ENCODE data around the gene ZNF300. TPM values are rescaled to one million over a fixed set of nuclear protein-coding genes. Genes with fewer than 3 reads are reported as not detected.
"Not testable (repeated sequence)": the region's sequence is repeated elsewhere in the genome, so short reads cannot be mapped to it uniquely, and the experiment has no call there.

ZNF300 gene
- total RNA-seq, 4 donors from 2014 or later: 6.3 to 10.5 (median 7.8) TPM

DNA sequence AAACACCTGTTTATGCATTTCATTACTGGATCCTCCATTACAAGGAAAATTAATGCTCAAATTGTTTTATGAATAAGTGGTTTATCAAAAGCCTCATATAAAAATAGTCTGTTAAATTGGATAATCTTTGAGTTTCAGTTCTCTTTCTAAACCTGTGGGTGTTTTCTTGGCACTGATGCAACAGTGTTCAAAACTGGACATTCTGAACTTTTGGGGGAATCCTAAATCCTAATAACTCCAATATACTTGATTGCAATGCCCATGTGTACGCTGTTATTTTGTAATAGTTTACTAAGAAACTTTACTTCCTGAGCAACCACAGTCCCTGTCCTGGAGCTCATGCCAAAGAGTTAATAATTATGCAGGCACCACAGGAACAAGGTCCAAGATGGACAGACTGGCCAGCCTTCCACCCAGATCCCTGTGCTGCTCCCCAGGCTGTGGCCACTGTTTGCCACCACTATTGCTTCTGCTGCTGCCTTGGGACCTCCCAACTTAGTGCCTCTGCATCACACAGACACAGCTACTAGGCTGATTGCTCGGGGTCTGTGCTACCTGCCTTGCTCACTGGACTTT lies 44.4 kb downstream of the ZNF300 start:
- DNase-seq (ENCODE audit: low spot score in 2 of 2): no peak
- WGBS, 2 donors: 78 to 82% methylated on average over 2 of the region's 2 CpGs
- no peaks in the 10 kb centered on the region for H3K27me3 ChIP-seq
- peaks cover 0 to 35% (median 4%) of the 10 kb centered on the region in 4 donors for H3K9me3 ChIP-seq
- TF ChIP-seq EP300 (IDR thresholded peaks at IDR 0.05): no peak
- TF ChIP-seq, protein P1, sequence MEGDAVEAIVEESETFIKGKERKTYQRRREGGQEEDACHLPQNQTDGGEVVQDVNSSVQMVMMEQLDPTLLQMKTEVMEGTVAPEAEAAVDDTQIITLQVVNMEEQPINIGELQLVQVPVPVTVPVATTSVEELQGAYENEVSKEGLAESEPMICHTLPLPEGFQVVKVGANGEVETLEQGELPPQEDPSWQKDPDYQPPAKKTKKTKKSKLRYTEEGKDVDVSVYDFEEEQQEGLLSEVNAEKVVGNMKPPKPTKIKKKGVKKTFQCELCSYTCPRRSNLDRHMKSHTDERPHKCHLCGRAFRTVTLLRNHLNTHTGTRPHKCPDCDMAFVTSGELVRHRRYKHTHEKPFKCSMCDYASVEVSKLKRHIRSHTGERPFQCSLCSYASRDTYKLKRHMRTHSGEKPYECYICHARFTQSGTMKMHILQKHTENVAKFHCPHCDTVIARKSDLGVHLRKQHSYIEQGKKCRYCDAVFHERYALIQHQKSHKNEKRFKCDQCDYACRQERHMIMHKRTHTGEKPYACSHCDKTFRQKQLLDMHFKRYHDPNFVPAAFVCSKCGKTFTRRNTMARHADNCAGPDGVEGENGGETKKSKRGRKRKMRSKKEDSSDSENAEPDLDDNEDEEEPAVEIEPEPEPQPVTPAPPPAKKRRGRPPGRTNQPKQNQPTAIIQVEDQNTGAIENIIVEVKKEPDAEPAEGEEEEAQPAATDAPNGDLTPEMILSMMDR (IDR thresholded peaks at IDR 0.05): no peak
- no peak for TF ChIP-seq POLR2A (IDR thresholded peaks at IDR 0.05)
- H3K4me3 ChIP-seq: no peak overlapping the region
- no peaks in the 10 kb centered on the region for H3K4me1 ChIP-seq
- no peak overlapping the region for H3K27ac ChIP-seq
- H3K36me3 ChIP-seq: no peaks in the 10 kb centered on the region

DNA sequence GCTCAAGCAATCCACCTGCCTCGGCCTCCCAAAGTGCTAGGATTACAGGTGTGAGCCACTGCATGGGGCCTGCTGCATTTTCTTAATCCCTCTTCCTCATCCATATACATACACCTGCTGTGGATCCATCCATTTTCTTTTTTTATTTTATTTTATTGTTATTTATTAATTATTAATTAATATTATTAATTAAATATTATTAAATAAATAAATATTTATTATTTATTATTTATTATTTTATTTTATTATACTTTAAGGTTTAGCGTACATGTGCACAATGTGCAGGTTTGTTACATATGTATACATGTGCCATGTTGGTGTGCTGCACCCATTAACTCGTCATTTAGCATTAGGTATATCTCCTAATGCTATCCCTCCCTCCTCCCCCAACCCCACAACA lies 48.1 kb downstream of the ZNF300 start:
- H3K4me1 ChIP-seq, H3K27me3 ChIP-seq: not testable (repeated sequence)

DNA sequence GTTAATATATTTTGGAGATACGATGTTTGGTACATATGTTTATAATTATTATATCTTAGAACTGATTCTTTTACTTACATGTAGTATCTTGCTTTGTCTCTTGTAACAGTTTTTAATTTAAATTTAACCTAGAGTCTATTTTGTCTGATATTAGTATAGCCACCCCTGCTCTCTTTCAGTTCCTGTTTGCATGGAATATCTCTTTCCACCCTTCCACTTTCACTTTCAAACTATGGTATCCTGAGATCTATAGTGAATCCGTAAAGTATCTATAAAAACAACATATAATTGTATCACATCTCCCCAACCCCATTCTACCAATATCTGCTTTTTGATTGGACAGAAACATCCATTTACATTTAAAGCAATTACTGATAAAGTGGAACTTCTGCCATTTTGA lies 51.2 kb downstream of the ZNF300 start:
- Histone ChIP-seq H3K4me1 (no peaks in the 10 kb centered on the region), H3K9me3 (no peaks in the 10 kb centered on the region), H3K36me3 (no peaks in the 10 kb centered on the region), H3K4me3 (no peak overlapping the region), H3K27me3 (no peaks in the 10 kb centered on the region), H3K27ac (no peak overlapping the region)
- DNase-seq (ENCODE audit: low spot score in 2 of 2): no peak
- 85 to 92% methylated on average over 2 of the region's 2 CpGs for WGBS, 2 donors
- TF ChIP-seq EP300 (IDR thresholded peaks at IDR 0.05): no peak
- no peak for TF ChIP-seq POLR2A (IDR thresholded peaks at IDR 0.05)
- TF ChIP-seq, protein P1 (IDR thresholded peaks at IDR 0.05): no peak

More for the DNA sequence above, 48.1 kb downstream of the ZNF300 start:
- not testable (repeated sequence) for H3K36me3 ChIP-seq; H3K9me3 ChIP-seq; H3K27ac ChIP-seq; DNase-seq (ENCODE audit: low spot score in 2 of 2); H3K4me3 ChIP-seq
- WGBS, 2 donors: 80 to 91% methylated on average over 3 of the region's 3 CpGs

DNA sequence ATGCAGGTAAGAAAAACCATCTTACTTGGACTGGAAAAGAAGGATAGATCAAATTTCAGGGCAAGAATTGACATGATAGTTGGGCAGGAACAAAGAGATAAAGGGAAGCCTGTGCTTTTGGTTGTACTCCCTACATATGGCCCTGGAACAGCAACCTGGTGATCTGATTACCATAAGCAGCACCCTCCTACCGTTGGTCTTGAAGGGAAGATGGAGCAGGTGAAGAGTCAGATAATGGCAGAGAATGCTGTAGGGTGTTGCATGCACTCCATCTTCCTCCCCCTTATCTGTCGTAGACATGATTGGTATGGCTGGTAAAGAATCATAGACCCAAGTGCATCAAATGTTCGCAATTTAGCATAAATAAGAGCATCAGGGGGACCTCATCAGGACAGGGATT lies 53.7 kb downstream of the ZNF300 start:
- Histone ChIP-seq H3K36me3 (no peaks in the 10 kb centered on the region), H3K9me3 (no peaks in the 10 kb centered on the region), H3K27me3 (no peaks in the 10 kb centered on the region), H3K27ac (no peak overlapping the region), H3K4me1 (peaks cover 0 to 3% (median 0%) of the 10 kb centered on the region in 4 donors), H3K4me3 (no peak overlapping the region)
- TF ChIP-seq, protein P1 (IDR thresholded peaks at IDR 0.05): no peak
- no peak for TF ChIP-seq POLR2A (IDR thresholded peaks at IDR 0.05)
- WGBS, 2 donors: 72 to 80% methylated on average over 3 of the region's 3 CpGs
- DNase-seq (ENCODE audit: low spot score in 2 of 2): no peak

DNA sequence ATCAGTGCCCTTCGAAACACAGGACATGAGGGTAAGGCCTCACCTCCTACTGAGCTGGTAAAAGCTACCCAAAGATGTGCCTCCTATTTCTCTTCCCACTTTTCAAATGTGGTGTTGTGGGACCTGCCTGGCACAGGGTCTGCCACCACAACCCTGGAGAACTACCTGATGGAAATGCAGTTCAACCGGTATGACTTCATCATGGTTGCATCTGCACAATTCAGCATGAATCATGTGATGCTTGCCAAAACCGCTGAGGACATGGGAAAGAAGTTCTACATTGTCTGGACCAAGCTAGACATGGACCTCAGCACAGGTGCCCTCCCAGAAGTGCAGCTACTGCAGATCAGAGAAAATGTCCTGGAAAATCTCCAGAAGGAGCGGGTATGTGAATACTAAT lies 56.5 kb downstream of the ZNF300 start:
- H3K9me3 ChIP-seq: no peaks in the 10 kb centered on the region
- no peak overlapping the region for H3K27ac ChIP-seq
- no peaks in the 10 kb centered on the region for H3K27me3 ChIP-seq
- DNase-seq (ENCODE audit: low spot score in 2 of 2): no peak
- 78 to 81% methylated on average over 4 of the region's 4 CpGs for WGBS, 2 donors
- H3K36me3 ChIP-seq: no peaks in the 10 kb centered on the region
- no peak overlapping the region for H3K4me3 ChIP-seq
- TF ChIP-seq, protein P1 (IDR thresholded peaks at IDR 0.05): no peak
- TF ChIP-seq EP300 (IDR thresholded peaks at IDR 0.05) (no peak), POLR2A (IDR thresholded peaks at IDR 0.05) (no peak)
- H3K4me1 ChIP-seq: peaks cover 0 to 3% (median 0%) of the 10 kb centered on the region in 4 donors

DNA sequence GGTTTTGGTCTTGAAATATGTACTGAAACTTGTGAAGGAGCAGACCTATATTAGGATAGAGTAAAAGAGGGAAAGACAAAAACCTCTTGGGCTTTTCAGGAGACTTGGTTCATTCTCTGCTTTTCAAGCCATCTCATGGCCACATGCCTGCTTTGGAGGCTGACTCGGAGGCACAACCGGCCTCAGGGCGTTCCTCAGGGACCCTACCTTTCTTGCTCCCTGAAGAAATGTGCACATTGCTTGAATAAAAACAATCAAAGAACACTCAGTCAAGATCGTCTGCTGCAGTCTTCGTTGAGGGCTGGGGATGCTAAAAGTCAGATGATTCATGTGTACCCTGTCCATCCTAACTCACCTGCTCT lies 57.5 kb downstream of the ZNF300 start:
- Histone ChIP-seq H3K36me3 (no peaks in the 10 kb centered on the region), H3K4me1 (peaks cover 0 to 3% (median 0%) of the 10 kb centered on the region in 4 donors), H3K9me3 (no peaks in the 10 kb centered on the region), H3K4me3 (no peak overlapping the region), H3K27me3 (no peaks in the 10 kb centered on the region), H3K27ac (no peak overlapping the region)
- no peak for TF ChIP-seq EP300 (IDR thresholded peaks at IDR 0.05)
- TF ChIP-seq POLR2A (IDR thresholded peaks at IDR 0.05): no peak
- TF ChIP-seq, protein P1 (IDR thresholded peaks at IDR 0.05): peak in 1 of 5 experiments; percentile 4
- no peak for DNase-seq (ENCODE audit: low spot score in 2 of 2)
- WGBS, 2 donors: 50 to 57% methylated on average over 5 of the region's 5 CpGs
